NCI-H2171 treated with DMSO at 0.1 percent for 48 hours (cell line): Measurements from ENCODE around the gene ADAMTS8.

Experiments used
- DNase-seq: peaks from one replicate; lab custom pipeline; 2025; lab: John Stamatoyannopoulos, UW

The ADAMTS8 gene

DNA sequence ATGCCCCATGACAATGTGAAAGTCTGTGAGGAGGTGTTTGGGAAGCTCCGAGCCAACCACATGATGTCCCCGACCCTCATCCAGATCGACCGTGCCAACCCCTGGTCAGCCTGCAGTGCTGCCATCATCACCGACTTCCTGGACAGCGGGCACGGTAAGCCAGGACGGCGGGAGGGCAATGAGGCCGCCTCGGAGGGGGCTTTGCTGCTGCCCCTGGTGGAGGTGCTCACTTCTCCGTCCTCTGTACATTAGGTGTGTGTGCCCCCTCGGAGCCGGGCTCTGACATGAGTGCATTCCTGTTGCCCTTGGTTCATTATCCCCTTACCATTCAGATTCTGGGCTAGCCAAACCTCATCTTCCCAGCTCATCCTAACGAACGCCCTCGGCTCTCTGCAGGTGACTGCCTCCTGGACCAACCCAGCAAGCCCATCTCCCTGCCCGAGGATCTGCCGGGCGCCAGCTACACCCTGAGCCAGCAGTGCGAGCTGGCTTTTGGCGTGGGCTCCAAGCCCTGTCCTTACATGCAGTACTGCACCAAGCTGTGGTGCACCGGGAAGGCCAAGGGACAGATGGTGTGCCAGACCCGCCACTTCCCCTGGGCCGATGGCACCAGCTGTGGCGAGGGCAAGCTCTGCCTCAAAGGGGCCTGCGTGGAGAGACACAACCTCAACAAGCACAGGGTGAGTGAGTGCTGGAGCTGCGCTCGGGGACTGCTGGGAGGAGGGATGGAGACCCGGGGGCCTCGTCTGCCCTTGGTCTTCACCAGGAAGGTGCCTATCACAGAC, 33.9 kb upstream of the ADAMTS8 start:
- DNase-seq = peak; percentile 14

DNA sequence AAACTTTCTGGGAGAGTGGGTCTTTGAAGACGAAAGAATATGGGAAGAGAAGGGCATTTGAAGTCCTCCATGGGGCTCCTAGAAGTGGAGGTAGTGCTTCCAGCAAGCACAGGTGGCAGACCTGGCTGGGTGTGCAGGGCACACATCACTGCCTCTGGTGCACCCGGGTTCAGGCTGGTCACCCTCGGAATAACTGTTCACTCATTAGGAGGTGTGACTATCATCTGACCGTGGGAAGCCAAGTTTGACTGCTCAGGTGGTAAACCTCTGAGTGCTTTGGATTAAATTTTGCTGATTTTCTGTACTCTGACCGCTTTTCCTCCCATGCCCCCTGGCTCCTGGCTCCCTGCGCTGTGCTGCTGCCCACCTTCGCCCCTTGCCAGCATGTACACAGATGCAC, 31.1 kb upstream of the ADAMTS8 start:
- no peak for DNase-seq

DNA sequence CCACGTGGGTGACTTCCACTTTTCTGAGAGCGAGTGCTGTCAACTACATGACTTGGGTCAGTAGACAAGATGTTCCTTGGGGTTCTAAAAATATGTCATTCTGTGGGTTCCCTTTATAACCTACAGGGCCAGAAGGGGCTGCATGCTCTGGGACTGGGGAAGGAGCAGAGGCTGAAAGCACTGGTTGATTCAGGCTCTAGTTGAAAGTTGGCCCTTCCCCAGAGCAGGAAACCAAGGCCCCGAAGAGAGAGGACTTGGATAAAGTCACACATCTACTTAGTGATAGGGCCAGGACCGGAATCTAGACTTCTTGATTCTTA, 30.0 kb upstream of the ADAMTS8 start:
- DNase-seq = no peak

DNA sequence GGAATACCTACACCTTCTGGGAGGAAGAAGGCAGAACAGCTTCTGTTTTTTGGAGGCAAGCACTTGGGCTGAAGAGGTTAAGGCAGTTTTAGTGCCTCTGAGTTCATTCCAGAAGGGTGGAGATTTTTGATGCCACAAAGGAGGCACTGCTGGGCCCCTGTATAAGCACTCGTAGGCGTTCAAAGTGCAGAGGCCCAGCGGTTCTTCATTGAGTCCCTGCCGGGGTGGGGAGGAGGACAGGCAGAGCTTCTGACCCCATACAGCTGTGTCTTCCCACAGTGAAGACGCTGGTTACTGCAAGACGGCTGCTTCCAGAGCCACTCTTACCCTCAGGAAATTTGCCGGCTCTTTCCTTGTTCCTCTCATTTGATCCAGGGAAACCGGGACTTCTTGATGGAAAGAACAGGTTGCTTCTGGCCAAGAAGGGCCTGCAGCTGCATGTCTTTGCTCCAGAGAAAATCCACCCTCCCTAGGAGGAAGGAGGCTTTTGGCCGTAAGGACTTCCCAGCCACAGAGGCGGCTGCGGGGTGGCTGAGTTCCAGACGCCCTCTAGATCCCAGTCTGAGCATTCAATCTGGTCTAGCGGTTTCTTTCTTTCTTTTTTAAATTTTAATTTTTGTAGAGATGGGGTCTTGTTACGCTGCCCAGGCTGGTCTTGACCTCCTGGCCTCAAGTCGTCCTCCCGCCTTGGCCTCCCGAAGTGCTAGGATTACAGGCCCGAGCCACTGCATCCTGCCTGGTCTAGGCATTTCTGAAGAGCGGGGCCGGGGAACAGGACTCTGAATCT, 29.4 kb upstream of the ADAMTS8 start:
- no peak for DNase-seq

DNA sequence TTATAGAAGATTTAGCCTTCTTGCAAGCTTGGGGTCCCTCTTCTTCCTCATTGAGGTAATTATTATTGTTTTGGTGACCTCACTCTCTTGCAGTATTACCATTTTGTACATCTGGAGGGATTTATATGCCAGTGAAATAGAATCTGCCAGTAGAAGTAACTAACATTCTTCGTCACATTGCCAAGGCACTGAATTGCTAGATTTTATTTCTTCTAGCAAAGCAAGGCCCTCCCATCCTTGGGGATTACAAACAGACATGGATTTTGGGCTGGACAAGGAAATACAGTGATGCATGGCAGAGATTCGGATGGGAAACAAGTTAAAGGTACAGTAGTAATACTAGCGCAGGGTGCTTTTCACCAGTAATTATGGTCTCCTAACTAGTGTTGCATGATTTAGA, 27.9 kb upstream of the ADAMTS8 start:
- no peak for DNase-seq

DNA sequence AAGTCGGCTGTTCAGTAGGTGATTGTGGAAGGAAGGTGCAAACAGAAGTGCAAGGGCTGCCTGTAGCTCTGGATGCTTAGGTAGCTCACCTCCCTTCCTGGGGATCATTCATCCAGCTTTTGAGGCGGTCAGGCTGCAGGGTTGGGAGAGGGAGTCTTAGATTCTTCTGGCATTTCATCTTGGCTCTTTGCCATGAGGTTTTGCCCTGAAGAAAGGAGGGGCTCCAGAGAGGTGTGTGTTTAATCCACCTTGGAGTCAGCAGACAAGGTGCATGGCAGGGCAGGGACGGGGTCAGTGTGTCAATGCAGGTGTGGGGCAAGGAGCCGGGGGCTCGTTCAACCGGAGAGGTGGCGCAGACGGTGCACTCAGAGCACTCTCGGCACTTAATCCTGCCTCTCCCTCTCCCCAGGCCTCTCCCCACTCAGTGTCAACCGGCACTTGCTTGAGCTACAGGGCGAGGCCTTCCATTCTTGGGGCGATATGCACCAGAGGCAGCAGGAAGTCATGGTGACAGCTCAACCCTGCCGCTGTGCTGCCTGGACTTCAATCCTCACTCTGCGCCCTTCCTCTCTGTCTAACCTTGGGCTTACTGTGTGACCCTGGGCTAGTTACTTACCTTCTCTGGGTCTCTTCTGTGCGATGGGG, 27.2 kb upstream of the ADAMTS8 start:
- DNase-seq = no peak

DNA sequence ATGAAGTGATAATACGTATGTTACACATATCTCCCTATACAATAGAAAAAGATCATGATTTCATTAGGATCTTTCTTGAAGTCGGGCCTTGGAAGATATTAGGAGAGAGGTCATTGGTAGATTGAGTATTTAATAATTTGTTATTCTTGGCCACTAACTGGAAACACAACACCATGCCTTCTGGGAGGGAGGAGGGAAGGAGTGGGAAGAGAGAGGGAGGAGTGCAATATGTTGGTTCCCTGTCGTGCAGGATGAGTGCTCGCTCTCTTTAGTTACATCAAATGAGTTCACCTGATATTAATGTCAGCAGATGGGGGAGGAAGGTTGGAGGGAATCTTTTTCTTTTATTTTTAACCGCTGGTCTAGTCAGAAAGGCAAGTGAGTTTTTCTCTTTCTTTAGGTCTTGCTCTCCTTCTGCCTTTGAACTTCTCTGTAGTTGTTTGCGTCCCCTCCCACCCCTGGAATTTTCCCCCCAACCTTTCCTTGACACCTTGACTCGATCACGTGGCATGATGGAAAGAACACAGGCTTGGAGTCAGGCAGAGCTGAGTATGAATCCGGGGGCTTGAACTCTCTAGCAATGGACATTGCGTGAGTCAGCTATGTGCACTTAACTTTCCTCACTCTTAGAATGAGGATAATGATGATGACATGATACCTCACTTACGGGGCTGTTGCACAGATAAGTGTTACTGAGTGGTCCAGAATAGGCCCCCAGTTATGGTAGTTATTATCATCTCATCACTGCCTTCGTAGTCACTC, 26.3 kb upstream of the ADAMTS8 start:
- DNase-seq = peak; percentile 57

DNA sequence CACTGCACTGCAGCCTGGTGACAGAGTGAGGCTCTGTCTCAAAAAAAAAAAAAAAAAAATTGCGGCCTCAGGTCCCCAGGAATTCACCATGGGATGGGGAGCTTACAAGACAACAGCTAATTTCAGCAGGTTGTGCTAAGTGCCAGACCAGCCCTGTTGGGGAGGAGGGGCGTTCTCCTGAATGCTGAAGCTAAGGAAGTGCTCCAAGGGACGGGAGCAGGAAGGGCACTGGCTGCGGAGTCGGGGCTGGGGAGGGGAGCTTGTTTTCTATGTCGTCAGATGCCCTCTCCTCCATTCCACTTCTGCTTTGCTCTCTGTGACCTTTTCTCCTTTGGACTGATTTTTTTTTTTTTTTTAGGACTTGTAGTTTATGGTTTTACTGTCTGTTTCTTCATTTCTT, 24.5 kb upstream of the ADAMTS8 start:
- no peak for DNase-seq

DNA sequence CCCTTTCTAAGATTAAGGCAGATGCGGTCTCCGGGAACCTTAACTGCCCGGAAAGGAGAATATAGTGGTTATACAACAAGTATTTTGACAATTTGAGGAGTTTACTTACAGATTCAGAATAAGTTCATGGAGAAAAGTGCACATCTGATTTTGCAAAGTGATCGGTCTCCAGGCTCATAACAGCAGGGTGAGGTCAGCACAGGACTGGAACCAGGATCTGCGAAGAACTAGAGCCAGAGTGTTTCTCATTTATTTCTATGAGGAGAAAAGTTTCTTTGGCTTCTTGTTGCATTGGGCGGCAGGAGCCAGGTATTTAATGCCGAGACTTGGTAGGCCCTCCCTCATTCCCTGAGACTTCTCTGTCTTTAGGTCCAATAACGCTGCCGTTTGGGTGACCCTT, 23.8 kb upstream of the ADAMTS8 start:
- DNase-seq = no peak

DNA sequence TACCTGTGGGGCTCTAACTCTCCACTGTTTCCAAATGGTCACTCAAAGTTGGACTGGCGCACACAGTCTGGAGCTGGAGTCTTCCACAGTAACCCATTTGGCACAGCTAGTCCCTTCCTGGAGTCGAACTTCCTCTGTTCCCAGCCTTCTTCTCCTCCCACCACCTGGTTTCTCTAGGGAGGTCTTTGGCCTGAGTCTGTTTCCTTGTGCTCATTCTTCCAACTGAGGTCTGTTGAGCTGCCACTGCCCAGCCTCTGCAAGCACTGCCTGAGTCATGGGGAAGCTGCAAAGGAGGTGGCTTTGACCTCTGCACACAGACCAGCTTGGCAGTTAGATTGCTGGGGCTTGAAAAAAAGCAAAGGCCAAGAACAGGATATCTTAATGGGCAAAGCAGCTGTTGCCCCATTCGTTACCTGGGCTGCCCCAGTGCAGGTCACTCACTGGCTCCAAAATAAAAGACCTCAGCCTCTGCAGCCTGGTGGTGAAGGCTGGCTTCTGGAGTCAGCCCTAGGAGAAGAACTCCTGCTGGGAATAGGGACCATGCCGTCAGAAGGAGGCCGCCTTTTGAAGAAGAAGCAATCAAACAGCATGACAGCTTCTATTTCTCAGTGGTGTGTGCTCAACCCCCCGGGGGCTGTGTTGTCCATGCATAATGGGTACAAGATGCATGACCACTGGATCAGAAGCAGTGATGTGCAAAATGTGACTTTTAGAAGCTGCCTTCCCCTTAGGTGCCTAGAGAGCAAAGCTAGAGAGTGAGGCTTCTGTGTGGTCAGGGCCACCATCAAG, 23.0 kb upstream of the ADAMTS8 start:
- DNase-seq = no peak

DNA sequence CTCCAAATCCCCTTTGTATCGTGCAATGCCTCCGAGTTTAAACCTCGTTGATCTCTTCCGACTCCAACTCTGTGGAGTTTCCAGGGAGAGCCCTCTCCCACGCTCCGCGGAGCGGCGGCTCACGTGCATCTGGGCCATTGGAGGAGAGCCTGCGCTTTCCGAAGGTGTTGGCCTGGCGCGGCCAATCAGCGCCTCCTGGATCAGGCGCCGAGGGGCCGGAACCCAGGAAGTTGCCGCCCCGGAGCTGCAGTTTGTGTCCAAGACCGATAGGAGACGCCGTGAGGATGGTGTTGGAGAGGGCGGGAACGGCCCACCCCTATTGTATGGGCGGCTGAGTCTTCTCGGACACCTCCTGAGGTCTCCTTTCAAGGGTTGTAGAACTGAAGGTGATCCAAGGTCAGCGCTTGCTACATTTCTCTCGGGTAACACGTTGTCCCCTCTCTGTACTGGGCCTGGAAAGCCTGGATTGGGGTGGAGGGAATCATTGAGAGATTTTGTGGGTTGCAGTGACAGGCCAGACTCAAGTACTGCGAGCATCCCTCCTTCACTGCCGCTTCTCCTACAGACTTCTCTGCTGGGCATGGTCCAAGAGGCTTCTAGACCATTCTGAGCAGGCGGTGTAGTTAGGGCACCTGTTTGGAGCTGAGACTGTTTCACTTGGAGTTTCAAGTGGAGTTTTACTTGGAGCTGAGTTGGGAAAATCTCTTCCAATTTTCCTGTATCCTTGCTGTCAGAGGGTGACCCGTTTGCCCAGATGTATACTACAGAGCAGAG, 21.8 kb upstream of the ADAMTS8 start:
- DNase-seq = no peak

DNA sequence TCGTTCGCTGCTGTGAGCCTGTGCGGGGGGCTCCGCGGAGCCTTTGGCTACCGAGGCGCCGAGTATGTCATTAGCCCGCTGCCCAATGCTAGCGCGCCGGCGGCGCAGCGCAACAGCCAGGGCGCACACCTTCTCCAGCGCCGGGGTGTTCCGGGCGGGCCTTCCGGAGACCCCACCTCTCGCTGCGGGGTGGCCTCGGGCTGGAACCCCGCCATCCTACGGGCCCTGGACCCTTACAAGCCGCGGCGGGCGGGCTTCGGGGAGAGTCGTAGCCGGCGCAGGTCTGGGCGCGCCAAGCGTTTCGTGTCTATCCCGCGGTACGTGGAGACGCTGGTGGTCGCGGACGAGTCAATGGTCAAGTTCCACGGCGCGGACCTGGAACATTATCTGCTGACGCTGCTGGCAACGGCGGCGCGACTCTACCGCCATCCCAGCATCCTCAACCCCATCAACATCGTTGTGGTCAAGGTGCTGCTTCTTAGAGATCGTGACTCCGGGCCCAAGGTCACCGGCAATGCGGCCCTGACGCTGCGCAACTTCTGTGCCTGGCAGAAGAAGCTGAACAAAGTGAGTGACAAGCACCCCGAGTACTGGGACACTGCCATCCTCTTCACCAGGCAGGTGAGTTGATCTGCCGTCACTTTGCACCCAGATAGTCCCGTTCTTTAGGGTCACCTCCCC, 21.0 kb upstream of the ADAMTS8 start:
- no peak for DNase-seq

DNA sequence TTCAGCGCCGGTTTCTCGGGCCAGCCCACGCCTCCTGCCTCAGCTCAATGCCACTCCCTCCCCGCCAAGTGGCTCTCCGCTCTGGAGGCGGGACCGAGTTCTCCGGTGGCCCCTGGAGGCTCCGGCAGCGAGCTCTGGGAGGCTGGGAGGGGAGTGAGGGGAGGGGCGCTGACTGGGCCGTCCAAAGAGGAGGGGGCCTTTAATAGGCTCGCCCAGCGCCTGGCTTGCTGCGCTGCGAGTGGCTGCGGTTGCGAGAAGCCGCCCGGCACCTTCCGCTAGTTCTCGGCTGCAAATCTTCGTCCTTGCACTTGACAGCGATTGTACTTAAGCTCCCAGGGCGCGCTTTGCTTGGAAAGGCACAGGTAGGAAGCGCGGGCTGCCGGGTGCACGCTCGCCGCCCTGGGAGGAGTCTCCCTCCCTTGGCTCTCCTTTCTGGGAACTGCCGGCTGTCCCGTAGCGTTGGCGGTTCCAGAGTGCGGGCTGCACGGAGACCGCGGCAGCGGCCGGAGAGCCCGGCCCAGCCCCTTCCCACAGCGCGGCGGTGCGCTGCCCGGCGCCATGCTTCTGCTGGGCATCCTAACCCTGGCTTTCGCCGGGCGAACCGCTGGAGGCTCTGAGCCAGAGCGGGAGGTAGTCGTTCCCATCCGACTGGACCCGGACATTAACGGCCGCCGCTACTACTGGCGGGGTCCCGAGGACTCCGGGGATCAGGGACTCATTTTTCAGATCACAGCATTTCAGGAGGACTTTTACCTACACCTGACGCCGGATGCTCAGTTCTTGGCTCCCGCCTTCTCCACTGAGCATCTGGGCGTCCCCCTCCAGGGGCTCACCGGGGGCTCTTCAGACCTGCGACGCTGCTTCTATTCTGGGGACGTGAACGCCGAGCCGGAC, 20.3 kb upstream of the ADAMTS8 start, which contains the start of gene ADAMTS15:
ADAMTS15 (plus strand) TSS at position 230 of the 894 bp plus-strand sequence; CDS start at position 559, 329 bp downstream.
- peak; percentile 79 for DNase-seq

DNA sequence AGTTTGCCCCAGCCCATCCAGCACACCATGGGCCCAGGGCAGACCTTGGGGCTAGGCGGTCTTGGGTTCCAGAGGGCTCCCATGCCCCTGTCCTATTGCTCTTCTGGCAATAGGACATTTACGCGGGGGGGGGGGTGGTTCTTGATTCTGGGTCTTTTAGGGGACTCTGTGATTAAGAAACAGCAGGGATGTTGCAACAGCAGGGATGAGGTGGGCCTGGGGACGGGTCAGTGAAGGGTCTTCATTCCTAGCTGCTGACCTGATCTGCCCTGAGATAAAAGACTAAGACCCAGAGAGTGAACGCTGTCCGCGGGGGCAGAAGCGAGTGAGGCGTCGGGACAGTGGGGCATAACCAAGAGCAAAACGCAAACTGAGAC, 19.6 kb upstream of the ADAMTS8 start:
- DNase-seq = no peak

DNA sequence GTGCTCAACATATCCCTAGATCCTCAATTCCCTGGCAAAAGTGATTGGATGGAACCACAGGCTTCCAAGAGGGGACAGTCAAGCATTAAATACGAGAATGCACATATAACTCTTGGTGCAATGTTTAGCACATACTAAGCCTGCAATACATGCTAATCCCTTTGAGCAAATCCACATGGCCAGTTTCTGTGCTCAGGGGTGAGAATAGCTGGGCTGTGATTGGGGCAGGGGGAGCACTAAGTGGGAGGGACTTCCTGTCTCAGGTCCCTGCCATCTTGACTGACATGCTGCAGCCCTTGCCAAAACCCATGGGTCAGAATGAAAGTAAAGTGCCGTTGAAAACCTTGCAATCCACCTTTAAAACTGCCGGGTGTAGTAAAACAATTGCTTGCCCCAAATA, 17.4 kb upstream of the ADAMTS8 start:
- DNase-seq = no peak

DNA sequence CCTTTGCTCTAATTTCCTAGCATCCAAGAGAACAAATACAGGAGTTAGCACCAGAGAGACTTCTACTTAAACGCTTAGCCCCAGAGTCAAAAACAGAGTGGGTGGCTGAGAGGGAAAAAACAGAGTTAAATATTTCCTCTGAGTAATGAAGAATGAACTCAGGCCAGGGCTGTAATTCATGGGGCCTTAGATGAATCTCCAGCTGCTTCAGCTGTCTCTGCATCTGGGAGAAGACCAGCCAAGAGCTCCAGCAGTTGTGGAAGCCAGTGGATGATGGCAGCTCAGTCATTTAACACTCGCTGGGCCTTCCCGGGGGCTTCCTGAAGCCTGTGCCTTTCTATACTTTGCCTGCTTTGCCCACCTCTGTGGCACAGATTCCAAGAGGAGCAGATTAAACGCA, 14.3 kb upstream of the ADAMTS8 start:
- DNase-seq = no peak

DNA sequence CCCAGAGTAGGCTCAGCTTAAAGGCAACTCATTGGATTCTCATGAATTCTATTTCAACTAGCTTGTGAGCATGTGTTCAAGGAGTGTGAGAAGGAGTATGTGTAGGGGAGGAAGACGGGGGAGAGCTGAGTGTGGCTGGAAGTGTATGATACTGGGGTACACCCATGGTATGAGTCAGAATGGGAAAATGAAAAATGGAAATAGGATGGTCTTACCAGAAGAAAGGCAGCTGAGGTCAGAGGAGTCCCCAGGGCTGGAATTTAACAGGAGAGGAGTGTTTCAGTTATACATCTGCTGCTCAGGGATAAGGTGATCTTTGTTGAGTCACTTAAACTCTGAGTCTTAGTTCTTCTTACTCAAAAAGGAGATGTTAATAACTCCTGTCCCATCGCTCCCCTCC, 13.3 kb upstream of the ADAMTS8 start:
- DNase-seq = no peak

DNA sequence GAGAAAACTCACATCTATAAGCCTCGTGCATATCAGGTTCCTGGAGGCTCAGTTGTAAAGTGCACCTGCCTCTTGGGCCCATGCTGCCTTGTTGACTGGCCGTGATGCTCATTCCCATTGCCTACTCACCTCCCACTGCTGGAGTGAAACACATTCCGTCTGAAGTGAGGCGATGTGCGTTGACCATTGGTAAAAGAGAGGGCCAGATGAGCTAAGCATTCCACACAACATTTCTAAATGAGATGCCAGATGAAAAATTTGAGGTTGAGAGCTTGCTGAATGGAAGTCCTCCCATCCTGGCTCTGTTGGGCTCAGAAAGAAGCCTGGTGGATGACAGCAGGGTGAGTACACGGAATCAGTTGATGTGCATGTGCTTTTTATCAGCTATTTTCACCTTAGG, 11.5 kb upstream of the ADAMTS8 start:
- no peak for DNase-seq

DNA sequence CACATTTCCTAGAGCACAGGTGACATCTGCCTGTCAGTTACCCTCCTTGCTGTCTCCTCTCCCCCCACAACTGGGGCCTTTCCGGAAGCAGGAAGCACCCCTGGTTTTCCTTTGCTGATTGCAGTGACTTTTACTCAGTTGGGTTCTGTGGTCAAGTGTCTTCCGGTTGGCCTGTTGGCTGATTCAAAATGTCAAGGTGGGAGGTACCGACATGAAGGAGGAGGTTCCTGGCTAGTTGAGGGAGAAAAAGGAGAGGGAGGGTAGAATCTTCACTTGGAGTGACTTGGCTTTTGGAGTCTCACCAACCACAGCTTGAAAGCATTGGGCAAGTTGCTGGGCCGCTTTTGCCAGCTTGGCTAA, 10.7 kb upstream of the ADAMTS8 start:
- no peak for DNase-seq
